Measurements from ENCODE around the gene NDRG4. TPM values are rescaled to one million over a fixed set of nuclear protein-coding genes. Genes with fewer than 3 reads are reported as not detected.

NDRG4 gene
- total and polyA plus RNA-seq, 9 donors, result 8.5 to 24.6 (median 16.9) TPM

GRCh38 chr16:58492066-58492465 is 7.9 kb upstream of the NDRG4 start:
- H3K4me1 ChIP-seq (ENCODE audit: control insufficient read depth, insufficient read depth, low read length), result peaks cover 23% of the 10 kb centered on the region

GRCh38 chr16:58492735-58493134 is 7.2 kb upstream of the NDRG4 start:
- 25% methylated on average over 5 of the region's 5 CpGs for WGBS (ENCODE audit: insufficient coverage)
- no peak overlapping the region for H3K27ac ChIP-seq (ENCODE audit: low read length)
- DNase-seq, result no peak
- H3K4me3 ChIP-seq (ENCODE audit: low read length), result no peak overlapping the region
- H3K9me3 ChIP-seq (replicated peaks; ENCODE audit: control insufficient read depth, low read depth, low read length), result no peaks in the 10 kb centered on the region
- H3K4me1 ChIP-seq (ENCODE audit: control insufficient read depth, insufficient read depth, low read length), result peaks cover 19% of the 10 kb centered on the region
- no peaks in the 10 kb centered on the region for H3K27me3 ChIP-seq (ENCODE audit: control insufficient read depth, insufficient read depth, low read length)
- H3K36me3 ChIP-seq (ENCODE audit: control insufficient read depth, insufficient read depth, low read length), result no peaks in the 10 kb centered on the region

More at GRCh38 chr16:58492066-58492465, 7.9 kb upstream of the NDRG4 start:
- H3K36me3 ChIP-seq (ENCODE audit: control insufficient read depth, insufficient read depth, low read length), result no peaks in the 10 kb centered on the region
- no peak overlapping the region for H3K4me3 ChIP-seq (ENCODE audit: low read length)
- H3K27ac ChIP-seq (ENCODE audit: low read length), result no peak overlapping the region
- 70% methylated on average over 2 of the region's 4 CpGs for WGBS (ENCODE audit: insufficient coverage)
- no peak for DNase-seq
- H3K9me3 ChIP-seq (replicated peaks; ENCODE audit: control insufficient read depth, low read depth, low read length), result no peaks in the 10 kb centered on the region
- no peaks in the 10 kb centered on the region for H3K27me3 ChIP-seq (ENCODE audit: control insufficient read depth, insufficient read depth, low read length)

GRCh38 chr16:58493756-58494431 is 6.0 kb upstream of the NDRG4 start:
- Histone ChIP-seq H3K4me1 (ENCODE audit: control insufficient read depth, insufficient read depth, low read length) (peaks cover 17% of the 10 kb centered on the region), H3K4me3 (ENCODE audit: low read length) (no peak overlapping the region)

GRCh38 chr16:58494981-58495520 is 4.9 kb upstream of the NDRG4 start:
- H3K36me3 ChIP-seq (ENCODE audit: control insufficient read depth, insufficient read depth, low read length), result no peaks in the 10 kb centered on the region
- peaks cover 25% of the 10 kb centered on the region for H3K4me1 ChIP-seq (ENCODE audit: control insufficient read depth, insufficient read depth, low read length)
- no peak overlapping the region for H3K4me3 ChIP-seq (ENCODE audit: low read length)
- WGBS (ENCODE audit: insufficient coverage), result 0% methylated on average over 8 of the region's 8 CpGs
- peak overlapping the region; percentile 92 for H3K27ac ChIP-seq (ENCODE audit: low read length)
- peaks cover 6% of the 10 kb centered on the region for H3K27me3 ChIP-seq (ENCODE audit: control insufficient read depth, insufficient read depth, low read length)
- DNase-seq, result peak; percentile 99
- no peaks in the 10 kb centered on the region for H3K9me3 ChIP-seq (replicated peaks; ENCODE audit: control insufficient read depth, low read depth, low read length)

More at GRCh38 chr16:58493756-58494431, 6.0 kb upstream of the NDRG4 start:
- peak overlapping the region; percentile 89 for H3K27ac ChIP-seq (ENCODE audit: low read length)
- no peak for DNase-seq
- 64% methylated on average over 14 of the region's 20 CpGs for WGBS (ENCODE audit: insufficient coverage)
- no peaks in the 10 kb centered on the region for H3K9me3 ChIP-seq (replicated peaks; ENCODE audit: control insufficient read depth, low read depth, low read length)
- H3K36me3 ChIP-seq (ENCODE audit: control insufficient read depth, insufficient read depth, low read length), result no peaks in the 10 kb centered on the region
- H3K27me3 ChIP-seq (ENCODE audit: control insufficient read depth, insufficient read depth, low read length), result no peaks in the 10 kb centered on the region

- Histone ChIP-seq H3K27ac (ENCODE audit: low read length) (peak overlapping the region; percentile 92), H3K9me3 (replicated peaks; ENCODE audit: control insufficient read depth, low read depth, low read length) (no peaks in the 10 kb centered on the region), H3K4me3 (ENCODE audit: low read length) (no peak overlapping the region), H3K36me3 (ENCODE audit: control insufficient read depth, insufficient read depth, low read length) (no peaks in the 10 kb centered on the region), H3K4me1 (ENCODE audit: control insufficient read depth, insufficient read depth, low read length) (peaks cover 32% of the 10 kb centered on the region), H3K27me3 (ENCODE audit: control insufficient read depth, insufficient read depth, low read length) (peaks cover 12% of the 10 kb centered on the region)
- WGBS (ENCODE audit: insufficient coverage), result 50% methylated on average over 24 of the region's 24 CpGs
- peak; percentile 54 for DNase-seq
Measured at GRCh38 chr16:58495521-58496331, 4.2 kb upstream of the NDRG4 start.

GRCh38 chr16:58497468-58497867 is 2.5 kb upstream of the NDRG4 start:
- Histone ChIP-seq H3K4me1 (ENCODE audit: control insufficient read depth, insufficient read depth, low read length) (peaks cover 46% of the 10 kb centered on the region), H3K27ac (ENCODE audit: low read length) (no peak overlapping the region), H3K4me3 (ENCODE audit: low read length) (no peak overlapping the region), H3K27me3 (ENCODE audit: control insufficient read depth, insufficient read depth, low read length) (peaks cover 26% of the 10 kb centered on the region), H3K36me3 (ENCODE audit: control insufficient read depth, insufficient read depth, low read length) (no peaks in the 10 kb centered on the region), H3K9me3 (replicated peaks; ENCODE audit: control insufficient read depth, low read depth, low read length) (no peaks in the 10 kb centered on the region)
- DNase-seq, result no peak
- 57% methylated on average over 1 of the region's 2 CpGs for WGBS (ENCODE audit: insufficient coverage)

GRCh38 chr16:58497935-58498334 is 2.0 kb upstream of the NDRG4 start:
- peaks cover 46% of the 10 kb centered on the region for H3K4me1 ChIP-seq (ENCODE audit: control insufficient read depth, insufficient read depth, low read length)
- peaks cover 29% of the 10 kb centered on the region for H3K27me3 ChIP-seq (ENCODE audit: control insufficient read depth, insufficient read depth, low read length)
- WGBS (ENCODE audit: insufficient coverage), result 58% methylated on average over 4 of the region's 5 CpGs
- no peaks in the 10 kb centered on the region for H3K36me3 ChIP-seq (ENCODE audit: control insufficient read depth, insufficient read depth, low read length)
- H3K9me3 ChIP-seq (replicated peaks; ENCODE audit: control insufficient read depth, low read depth, low read length), result no peaks in the 10 kb centered on the region
- H3K4me3 ChIP-seq (ENCODE audit: low read length), result no peak overlapping the region
- no peak for DNase-seq
- H3K27ac ChIP-seq (ENCODE audit: low read length), result no peak overlapping the region

- peaks cover 46% of the 10 kb centered on the region for H3K4me1 ChIP-seq (ENCODE audit: control insufficient read depth, insufficient read depth, low read length)
- no peak for DNase-seq
- WGBS (ENCODE audit: insufficient coverage), result 70% methylated on average over 9 of the region's 9 CpGs
- peaks cover 30% of the 10 kb centered on the region for H3K27me3 ChIP-seq (ENCODE audit: control insufficient read depth, insufficient read depth, low read length)
- H3K36me3 ChIP-seq (ENCODE audit: control insufficient read depth, insufficient read depth, low read length), result peaks cover 1% of the 10 kb centered on the region
- no peak overlapping the region for H3K27ac ChIP-seq (ENCODE audit: low read length)
- no peaks in the 10 kb centered on the region for H3K9me3 ChIP-seq (replicated peaks; ENCODE audit: control insufficient read depth, low read depth, low read length)
- H3K4me3 ChIP-seq (ENCODE audit: low read length), result no peak overlapping the region
Measured at GRCh38 chr16:58498341-58499091, 1.4 kb upstream of the NDRG4 start.

- Histone ChIP-seq H3K4me1 (ENCODE audit: control insufficient read depth, insufficient read depth, low read length) (peaks cover 46% of the 10 kb centered on the region), H3K9me3 (replicated peaks; ENCODE audit: control insufficient read depth, low read depth, low read length) (no peaks in the 10 kb centered on the region), H3K36me3 (ENCODE audit: control insufficient read depth, insufficient read depth, low read length) (peaks cover 5% of the 10 kb centered on the region), H3K27me3 (ENCODE audit: control insufficient read depth, insufficient read depth, low read length) (peaks cover 30% of the 10 kb centered on the region), H3K27ac (ENCODE audit: low read length) (no peak overlapping the region), H3K4me3 (ENCODE audit: low read length) (no peak overlapping the region)
- no peak for DNase-seq
- WGBS (ENCODE audit: insufficient coverage), result 75% methylated on average over 10 of the region's 10 CpGs
Measured at GRCh38 chr16:58499092-58499511, 841 bp upstream of the NDRG4 start.

All from muscle of leg (tissue), 11 donors.